ENCODE measurements around the gene DNAJC5.
A peak's percentile ranks its signal among the peaks of the same experiment; 100 is the strongest.

The DNAJC5 gene

DNA sequence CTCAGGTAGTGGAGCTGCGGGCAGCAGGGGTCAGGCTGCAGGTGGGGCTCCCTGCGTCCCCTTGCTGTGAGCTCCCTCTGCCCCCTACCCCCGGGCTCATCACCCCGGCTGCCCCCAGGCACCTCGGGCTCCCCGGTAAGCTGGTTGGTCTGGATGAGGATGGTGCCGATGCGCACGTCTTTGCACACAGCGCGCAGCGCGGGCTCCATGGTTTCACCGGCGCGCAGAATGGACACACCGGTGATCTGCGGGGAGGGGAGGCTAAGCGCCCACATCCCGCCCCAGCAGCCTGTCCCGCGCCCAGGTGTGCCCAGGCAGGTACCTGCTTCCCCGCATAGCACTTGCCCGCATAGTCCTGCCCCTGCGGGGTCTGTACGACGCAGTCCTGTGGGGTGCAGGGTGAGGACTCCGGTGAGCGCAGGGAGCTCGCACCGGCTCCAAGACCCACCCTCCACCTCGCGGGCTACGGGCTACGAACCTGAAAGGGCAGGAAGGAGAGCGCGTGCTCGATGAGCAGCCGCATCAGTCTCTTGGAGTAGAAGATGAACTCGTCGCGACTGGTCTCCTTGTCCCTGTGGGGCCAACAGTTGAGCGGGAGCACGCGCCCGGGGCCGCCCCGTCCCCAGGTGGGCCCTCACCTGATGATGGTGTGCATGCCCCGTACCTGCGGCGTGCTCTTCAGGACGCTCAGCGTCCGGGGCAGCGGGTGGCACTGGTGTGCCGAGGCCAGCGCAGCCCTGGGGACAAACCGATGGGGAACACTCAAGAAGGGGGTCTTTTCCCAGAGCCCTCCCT lies 45.7 kb downstream of the DNAJC5 start:
- no peak for DNase-seq (ENCODE audit: low read depth)

DNA sequence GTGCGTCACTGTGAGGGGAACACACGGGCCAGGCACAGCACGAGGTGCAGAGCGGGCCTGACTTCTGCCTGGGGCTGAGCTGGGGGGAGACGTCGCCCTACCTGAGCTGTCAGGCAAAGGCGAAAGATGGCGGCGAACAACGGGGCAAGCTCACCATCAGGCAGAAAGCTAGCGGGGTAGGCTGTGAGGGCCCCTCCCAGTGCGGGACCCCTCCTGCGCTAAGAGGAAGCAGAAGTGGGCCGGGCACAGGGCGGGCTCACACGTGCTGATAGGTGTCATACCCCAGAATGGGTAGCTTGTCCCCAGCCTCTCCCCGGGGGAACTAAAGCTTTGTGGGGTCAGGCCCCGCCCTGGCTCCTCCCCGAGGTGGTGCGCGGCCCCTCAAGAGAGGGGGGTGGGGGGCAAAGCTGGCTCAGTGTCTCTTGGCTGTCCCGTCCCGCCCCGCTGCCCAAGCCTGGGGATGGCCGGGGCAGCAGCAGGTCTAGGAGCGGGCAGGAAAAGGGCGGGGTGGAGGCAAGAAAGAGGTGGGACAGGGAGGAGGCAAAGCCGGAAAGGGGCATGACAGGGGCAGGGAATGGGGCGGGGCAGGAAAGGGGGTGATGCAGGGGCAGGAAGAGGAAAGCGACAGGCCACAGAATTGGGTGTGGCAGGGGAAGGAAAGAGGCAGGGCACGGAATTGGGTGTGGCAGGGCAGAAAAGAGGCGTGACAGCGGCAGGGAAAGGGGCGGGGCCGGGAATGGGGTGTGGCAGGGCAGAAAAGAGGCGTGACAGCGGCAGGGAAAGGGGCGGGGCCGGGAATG lies 46.6 kb downstream of the DNAJC5 start:
- DNase-seq (ENCODE audit: low read depth) = peak; percentile 58

DNA sequence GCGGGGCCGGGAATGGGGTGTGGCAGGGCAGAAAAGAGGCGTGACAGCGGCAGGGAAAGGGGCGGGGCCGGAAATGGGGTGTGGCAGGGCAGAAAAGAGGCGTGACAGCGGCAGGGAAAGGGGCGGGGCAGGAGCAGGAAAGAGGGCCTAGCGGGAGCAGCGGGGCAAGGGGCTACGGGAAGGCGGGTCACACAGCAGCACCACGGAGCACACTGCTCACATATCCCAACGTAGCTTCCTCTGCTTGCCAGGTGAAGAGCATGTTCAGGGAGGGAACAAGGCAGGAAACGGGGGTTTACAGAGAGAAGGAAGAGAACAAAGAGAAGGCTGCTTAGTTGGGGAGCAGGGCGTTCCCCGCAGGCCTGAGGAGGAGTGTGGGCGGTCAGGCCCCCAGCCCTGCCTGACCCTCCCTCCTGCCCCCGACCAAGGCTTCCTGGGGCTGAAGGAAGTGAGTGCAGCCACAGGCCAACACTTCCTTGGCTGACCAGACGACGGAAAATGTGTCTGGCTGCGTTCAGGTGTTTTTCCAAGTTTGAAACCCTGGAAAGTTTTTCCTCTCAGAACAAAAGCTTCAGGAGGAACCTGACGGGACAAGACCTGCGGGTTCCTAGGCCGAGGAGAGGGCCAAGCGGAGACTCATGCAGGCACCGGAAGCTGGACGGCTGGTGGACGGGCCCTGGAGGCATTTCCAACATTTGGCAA lies 47.5 kb downstream of the DNAJC5 start:
- DNase-seq (ENCODE audit: low read depth) = no peak

DNA sequence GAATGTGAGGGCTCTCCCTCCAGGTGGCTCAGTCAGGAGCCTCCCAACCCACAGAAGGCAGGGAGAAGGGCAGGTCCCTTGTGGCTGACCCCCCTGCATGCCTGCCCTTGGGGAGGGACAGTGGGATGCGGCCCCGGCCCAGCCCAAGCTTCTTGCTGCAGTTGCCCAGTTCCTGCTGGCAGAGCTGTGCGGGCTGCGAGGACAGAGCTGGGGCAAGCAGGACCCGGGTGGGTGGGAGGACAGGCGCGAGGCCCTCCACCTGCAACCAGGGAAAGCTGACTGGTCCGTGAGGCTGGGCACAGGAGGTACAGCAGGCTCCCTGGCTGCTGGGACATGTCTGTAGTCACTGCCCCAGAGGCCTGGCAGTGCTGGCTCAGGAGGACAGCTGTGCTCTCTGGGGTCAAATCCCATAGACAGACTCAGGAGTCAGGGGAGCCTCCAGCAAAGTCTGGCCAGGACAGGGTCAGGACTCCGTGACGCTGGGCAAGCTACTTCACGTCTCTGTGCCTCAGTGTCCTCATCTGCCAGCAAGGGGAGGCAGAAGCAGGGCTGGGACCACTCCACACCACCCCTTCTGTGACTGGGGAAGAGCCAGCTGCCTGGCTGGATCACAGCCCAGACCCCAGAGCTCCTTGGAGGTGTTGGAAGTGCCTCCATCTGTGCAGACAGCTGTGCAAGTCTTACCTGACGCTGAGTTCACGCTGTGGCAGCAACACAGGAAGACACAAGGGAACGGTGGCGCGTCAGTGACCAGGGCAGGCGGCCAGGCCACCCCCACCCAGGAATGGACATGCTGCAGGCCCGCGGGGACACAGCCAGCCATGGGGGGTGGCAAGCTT lies 48.3 kb downstream of the DNAJC5 start:
- no peak for DNase-seq (ENCODE audit: low read depth)

DNA sequence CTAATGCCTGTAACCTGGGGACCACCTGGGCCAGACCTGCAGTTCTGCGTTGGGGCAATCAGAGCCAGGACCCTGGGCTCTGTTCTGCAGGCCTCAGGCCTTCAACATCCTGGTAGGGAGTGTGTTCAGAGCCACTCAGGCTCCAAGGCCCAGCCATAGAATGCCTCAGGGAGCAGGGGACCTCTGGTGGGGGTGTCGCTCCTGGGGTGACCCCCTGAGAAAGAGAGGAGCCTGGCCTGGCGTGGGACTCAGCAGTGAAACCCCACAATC lies 48.8 kb downstream of the DNAJC5 start:
- no peak for DNase-seq (ENCODE audit: low read depth)

DNA sequence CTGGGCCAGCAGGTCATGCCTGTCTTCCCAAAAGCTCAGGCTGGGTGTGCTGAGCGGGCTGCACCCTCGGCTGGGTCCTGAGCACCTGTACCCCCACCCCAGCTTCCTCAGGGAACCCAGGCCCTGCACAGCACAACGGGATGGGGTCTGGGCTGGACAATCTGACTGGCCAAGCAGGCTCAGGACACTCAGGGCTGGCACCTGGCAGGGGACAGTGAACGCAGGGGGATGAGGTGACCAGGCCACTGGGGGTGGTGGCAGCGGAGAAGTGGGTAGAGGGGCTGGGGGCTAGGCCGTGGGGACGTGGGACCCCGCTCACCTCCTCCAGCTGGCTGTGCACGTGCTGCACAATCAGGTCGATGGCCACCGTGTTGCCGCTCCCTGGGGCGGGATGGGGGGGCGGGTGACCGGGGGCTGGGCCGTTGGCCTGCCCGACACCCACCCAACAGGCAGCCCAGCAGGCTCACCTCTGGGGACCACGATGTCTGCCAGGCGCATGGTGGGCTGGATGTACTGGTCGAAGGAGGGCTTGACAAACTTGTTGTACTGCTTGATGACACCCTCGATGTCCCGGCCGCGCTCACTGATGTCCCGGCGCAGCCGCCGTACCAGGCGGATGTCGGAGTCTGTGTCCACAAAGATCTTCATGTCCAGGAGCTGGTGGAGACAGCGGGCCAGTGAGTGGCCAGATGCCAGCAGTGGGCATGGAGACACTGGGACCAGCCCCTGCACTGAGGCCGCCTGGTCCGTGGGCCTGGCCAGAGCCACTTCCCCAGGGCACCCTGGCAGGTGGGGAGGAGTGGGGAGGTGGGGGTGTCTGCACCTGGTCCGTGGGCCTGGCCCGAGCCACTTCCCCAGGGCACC lies 49.4 kb downstream of the DNAJC5 start:
- DNase-seq (ENCODE audit: low read depth) = no peak

DNA sequence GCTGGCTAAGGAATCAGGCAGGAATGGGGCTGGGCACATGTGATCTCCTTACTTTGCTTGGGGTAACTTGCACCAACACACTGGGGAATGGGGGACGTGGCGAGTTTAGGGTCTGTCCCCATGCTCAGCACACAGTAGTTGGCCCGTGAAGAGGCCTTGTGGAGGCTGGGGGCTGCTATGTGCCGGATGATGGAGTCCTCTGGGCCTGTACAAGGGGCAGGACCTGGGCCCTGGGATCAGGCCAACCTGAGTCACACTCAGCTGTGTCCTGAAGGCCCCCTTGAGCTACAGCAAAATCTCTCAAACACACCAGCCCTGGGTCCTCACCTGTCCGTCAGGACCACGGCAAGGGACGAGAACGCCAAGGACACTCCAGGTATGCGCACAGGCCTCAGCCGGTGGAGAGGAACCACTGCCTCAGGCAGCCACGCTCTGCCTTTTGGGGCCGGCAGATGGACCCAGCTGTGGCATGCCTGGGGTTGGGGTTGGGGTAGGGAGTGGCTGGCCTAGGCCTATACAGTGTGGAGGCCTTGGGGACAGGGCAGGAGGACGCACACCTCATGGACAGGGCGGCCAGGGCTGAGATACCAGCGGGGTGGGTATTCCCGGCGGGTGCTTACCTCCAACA lies 50.2 kb downstream of the DNAJC5 start:
- no peak for DNase-seq (ENCODE audit: low read depth)

DNA sequence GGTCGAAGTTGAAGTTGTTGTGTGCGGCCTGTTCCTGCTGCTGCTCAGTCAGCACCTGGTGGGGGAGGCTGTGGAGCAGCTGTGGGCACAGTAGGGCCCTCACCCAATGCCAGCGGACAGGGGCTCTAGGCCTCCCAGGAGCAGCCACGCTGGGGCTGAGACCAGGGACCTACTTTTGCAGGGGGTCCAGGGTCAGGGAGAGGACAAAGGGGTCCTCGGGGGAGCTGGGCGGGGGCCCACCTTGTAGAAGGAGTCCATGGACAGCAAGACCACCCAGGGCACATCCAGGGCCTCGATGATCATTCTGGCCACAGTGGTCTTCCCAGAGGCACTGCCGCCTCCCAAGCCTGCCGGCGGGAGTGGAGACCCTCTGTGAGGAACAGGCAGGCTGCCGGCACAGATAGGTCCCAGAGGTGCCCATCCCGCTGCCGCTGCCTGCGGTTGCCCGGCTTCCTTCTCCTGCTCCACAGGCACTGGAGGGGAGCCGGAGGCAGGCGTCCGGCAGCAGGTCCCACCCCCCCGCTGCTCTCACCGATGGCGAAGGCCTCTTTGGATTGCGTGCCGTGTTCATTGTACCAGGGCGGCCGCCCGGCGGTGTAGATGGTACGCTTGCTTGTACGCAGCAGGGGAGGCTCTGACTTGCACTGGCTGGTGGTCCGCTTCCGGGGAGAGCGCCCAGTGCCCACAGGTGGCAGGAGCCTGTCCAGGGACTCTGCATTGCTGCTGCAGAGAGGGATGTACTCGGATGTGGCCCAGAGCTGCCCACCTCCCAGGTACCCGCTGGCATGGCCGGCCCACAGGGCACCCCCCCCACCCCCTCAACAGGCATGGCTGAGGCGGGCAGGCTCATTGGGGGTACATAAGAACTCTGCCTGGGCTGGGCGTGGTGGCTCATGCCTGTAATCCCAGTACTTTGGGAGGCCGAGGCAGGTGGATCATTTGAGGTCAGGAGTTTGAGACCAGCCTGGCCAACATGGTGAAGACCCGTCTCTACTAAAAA lies 51.3 kb downstream of the DNAJC5 start:
- no peak for DNase-seq (ENCODE audit: low read depth)

DNA sequence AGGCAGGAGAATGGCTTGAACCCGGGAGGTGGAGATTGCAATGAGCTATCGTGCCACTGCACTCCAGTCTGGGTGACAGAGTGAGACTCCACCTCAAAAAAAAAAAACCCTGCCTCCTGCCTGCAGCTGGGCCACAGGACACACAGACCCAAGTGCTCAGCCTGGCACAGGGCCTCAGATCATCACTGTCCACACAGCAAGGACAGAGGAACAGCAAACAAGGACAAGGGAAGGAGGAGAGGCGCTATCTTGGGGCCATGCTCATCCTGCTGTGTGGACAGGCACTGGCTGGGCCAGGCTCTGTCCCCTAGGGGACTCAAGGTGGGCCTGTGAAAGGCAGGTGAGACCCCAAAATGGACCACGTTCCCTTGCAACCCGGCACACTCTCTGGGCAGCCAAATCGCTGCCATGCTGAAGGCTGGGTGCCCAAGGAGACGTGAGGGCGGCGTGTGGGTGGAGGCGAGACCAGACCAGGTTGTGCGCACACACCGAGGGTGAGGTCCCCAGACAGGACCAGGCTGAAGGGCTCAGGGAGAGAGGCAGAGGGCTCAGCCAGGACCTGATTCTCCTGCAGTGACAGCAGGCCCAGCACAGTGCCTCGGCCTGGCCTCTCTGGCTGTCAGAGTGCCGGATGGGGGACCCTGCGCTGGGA lies 52.2 kb downstream of the DNAJC5 start:
- DNase-seq (ENCODE audit: low read depth) = no peak

DNA sequence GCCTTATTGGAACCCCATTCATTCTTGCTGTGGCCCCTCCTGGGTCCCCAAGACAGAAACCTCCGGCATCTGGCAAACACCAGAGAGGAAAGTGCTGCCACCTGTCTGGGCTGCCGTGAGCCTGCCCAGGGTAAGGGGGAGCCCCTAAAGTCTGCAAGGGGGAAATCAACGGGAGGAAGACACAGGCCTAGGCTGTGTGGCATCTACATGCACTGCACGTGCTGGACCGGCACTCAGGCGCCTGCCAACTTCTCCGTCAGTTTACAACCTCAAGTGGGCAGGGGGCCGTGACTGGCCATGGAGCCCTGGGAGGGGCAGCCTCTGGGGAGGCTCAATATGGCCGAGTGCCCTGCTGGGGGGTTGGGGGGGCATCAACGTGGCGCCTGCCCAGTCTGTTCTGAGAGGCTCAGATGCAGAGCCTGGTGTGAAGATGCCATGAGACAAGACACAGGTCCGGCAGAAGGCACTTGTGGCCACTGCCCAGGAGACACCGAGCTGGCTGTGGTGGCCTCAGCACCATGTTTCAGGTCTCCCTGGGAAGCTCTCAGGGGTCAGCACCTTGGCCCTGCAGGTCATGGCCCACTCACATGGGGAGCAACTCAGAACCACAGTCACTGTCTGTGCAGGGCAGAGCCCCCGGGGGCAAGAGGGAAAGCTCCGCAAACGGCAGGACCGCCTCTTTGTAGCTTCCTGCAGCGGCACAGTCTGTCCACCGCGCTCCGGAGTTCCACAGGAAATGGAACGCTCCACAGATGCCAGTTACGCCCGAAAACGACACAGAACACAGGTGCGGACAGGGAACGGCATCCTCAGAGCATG lies 52.9 kb downstream of the DNAJC5 start:
- peak; percentile 30 for DNase-seq (ENCODE audit: low read depth)

DNA sequence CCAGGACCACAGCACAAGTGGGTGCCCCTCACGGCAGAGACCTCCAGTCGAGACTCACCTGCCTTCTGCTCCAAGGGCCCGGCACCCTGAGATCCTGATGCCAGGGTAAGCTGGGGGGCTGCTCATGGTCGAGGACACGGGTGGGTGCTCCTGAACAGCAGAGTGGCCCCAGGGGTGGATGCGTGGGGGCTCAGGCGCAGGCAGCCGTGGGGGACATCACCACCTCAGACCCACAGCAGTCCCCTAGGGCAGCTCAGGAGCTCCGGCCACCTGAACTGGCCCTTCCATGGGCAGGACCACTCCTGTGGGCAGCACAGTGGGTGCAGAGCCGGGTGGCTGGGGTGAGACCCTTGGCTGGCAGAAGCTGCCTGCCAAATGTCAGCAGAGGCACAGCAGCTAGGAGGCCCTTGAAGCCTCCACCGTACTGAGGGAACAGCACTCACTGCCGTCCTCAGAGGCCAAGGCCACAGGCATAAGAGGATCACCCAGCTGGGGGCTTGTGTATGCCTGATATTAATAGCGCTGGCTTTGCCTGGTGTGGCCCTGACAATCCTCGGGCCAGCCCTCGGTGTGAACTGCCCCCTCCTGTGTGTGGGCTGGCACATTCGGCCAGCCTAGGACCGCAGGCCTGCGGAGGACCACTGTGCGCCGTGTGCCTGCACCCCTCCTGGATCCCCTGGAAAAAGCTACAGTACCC lies 55.9 kb downstream of the DNAJC5 start:
- DNase-seq (ENCODE audit: low read depth) = no peak

DNA sequence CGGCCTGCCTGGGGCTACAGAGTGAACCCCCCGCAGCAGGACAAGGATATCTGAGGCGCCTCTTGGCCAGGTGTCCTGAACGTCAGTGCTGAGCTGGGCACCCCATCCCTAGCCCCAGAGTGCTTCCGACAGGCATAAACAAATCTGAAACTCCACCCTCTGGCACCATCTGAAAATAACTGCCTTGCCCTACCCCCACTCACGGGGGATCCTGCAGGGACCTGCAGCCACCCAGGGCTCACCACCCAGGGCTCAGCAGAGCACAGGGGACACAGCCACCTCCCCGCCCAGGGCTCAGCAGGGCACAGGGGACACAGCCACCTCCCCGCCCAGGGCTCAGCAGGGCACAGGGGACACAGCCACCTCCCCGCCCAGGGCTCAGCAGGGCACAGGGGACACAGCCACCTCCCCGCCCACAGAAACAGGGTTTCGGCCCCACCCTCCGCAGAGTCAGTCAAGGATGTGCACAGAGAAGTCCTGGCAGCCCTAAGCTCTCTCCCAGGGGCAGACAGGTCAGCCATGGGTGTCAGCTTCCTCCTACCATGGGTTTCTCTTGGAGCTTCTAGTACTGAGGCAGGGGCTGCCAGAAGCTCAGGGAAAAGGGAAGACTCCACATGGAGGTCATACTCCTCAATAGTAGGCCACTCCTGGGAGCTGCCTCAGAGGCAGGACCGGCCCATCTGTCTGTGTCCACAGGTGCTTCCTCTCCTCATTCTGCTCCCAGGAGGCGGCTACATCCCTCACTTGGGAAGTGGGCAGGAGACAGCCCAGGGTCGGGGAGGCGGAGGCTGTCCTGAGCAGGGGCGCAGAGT lies 56.7 kb downstream of the DNAJC5 start:
- DNase-seq (ENCODE audit: low read depth) = no peak

DNA sequence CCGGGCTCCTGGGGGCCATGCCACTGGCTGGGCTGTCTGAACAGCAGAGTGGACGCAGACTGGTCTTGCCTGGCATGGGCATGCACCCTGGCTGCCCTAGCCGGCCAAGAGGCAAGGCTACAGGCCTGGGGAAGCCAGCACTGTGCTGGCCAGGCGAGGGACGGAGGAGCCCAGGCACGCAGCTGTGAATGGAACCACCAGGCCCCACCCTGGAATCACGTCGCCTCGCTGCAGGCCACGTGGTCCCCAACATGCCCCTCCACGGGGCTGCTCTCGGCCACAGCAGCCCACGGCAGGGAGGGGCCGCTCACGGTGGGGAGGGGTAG lies 57.2 kb downstream of the DNAJC5 start:
- DNase-seq (ENCODE audit: low read depth) = no peak

DNA sequence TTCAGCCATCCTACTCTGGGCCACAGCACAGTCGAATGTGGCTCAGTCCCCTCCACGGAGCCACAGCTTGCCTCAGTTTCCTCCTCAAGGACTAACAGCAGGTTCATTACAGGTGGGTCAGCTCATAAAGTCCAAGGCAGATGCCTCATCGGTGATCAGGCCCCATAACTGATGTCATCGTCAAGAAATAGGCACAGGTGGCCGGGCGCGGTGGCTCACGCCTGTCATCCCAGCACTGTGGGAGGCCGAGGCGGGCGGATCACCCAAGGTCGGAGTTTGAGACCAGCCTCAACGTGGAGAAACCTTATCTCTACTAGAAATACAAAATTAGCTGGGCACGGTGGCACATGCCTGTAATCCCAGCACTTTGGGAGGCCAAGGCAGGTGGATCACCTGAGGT lies 57.8 kb downstream of the DNAJC5 start:
- DNase-seq (ENCODE audit: low read depth) = no peak

DNA sequence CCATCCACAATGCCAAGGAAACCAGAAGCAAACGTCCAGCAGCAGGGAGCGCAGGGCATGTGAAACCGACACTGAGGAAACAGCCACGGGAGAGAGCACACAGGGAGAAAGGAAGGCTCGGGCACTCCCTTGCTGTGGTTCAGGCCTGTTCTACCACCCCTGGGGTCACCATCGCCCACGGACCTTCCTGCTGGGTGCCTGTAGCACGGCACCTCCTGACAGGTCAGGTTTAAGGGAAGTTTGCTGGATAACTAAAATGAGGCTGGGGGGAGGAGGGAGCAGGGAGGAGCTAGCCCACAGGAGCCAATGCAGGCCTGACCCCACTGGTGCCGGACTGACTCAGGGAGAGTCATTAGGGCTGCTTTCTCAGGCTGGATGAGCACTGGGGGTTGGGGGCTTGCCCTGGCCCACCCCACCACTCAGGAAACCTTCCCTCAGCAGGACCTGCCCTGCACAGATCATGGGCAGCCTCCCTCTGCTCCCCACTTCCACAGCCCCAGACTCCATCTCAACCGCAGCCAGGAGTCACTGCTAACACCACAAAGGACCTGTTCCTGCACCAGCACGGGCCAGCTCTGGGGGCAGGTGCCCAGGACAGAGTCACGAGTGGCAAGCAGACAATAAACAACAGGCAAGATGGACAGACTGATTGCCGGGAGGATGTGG lies 59.0 kb downstream of the DNAJC5 start:
- no peak for DNase-seq (ENCODE audit: low read depth)

DNA sequence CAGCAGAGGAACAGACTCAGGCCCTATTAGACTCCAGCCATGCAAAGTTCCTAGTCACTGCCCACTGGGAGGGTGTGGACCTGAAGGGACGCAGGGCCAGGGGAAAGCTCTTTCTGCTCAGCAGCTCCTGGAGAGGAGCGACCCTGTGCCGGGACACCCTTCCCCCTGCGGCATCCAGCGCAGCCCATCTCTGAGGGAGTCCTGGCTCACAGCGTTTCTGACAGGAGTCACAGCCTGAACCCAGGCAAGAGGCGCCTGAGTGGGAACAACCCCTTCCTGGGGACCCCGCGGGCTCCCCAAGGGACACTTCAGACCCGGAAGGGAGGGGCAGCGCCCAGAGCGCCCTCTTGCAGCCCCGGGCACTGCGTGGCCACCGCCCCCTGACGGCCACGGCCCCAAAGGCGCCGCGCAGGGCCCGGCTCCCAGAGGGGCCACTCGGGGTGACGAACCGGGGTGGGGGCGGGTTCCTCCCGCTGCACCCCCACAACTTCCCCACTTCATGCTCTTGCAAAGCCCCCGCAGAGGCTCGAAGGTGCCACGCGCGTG lies 60.4 kb downstream of the DNAJC5 start:
- DNase-seq (ENCODE audit: low read depth) = no peak

Data from activated T-cell treated with anti-CD3 and anti-CD28 coated beads for 1 hour (primary cell).